ENCODE data around the gene GNAS.

GNAS gene

DNA sequence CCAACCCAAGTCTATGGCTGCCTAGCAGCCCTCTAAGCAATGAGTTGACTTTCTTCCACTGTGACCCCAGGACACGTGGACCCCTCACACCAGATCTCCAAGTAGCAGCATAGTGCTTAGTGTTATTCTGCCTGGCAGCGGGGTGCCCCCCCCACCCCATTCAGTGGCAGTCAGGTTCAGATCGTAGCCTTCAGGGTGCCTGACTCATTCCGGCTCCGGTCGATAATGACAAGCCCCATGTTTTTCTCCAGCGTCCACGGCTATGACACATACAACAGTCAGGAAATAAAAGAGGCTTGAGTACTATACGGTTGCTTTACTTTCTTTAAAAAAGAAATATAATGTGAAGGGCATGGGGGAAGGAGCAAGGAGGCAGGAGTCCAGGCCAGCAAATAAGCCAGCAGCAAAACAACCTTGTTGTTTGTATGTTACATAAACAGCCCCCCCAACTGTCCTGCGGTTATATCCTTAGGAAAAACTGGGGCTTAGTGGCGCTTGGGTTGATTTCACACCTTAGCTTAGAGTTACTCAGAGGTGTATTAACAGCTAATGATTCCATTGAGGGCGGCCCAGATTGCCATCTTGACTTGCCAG lies 23.1 kb downstream of the GNAS start:
- H3K4me3 ChIP-seq (ENCODE audit: low read depth, low read length), result no peak overlapping the region
- TF ChIP-seq, protein P1, sequence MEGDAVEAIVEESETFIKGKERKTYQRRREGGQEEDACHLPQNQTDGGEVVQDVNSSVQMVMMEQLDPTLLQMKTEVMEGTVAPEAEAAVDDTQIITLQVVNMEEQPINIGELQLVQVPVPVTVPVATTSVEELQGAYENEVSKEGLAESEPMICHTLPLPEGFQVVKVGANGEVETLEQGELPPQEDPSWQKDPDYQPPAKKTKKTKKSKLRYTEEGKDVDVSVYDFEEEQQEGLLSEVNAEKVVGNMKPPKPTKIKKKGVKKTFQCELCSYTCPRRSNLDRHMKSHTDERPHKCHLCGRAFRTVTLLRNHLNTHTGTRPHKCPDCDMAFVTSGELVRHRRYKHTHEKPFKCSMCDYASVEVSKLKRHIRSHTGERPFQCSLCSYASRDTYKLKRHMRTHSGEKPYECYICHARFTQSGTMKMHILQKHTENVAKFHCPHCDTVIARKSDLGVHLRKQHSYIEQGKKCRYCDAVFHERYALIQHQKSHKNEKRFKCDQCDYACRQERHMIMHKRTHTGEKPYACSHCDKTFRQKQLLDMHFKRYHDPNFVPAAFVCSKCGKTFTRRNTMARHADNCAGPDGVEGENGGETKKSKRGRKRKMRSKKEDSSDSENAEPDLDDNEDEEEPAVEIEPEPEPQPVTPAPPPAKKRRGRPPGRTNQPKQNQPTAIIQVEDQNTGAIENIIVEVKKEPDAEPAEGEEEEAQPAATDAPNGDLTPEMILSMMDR (IDR thresholded peaks at IDR 0.05; ENCODE audit: borderline replicate concordance, insufficient read depth, low read depth, low read length), result no peak

DNA sequence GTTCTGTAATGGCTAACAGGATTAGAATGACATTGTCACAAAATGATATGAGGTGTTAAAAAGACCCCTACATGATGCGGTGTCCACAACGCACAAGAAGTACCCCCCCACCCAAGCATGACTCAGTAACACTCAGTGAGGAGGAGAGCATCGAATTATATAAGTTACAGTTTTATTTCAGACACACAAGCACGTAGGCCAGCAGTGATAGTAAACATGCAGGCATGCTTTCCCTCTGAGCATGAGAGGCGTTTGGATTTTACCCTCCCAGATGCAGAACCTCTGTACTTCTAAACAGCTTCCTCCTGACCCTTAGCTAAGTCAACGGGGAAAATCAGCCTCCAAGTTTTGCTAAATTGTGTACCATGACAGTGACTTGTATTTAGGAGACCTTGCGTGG lies 23.9 kb downstream of the GNAS start:
- TF ChIP-seq, protein P1 (IDR thresholded peaks at IDR 0.05; ENCODE audit: borderline replicate concordance, insufficient read depth, low read depth, low read length), result no peak

DNA sequence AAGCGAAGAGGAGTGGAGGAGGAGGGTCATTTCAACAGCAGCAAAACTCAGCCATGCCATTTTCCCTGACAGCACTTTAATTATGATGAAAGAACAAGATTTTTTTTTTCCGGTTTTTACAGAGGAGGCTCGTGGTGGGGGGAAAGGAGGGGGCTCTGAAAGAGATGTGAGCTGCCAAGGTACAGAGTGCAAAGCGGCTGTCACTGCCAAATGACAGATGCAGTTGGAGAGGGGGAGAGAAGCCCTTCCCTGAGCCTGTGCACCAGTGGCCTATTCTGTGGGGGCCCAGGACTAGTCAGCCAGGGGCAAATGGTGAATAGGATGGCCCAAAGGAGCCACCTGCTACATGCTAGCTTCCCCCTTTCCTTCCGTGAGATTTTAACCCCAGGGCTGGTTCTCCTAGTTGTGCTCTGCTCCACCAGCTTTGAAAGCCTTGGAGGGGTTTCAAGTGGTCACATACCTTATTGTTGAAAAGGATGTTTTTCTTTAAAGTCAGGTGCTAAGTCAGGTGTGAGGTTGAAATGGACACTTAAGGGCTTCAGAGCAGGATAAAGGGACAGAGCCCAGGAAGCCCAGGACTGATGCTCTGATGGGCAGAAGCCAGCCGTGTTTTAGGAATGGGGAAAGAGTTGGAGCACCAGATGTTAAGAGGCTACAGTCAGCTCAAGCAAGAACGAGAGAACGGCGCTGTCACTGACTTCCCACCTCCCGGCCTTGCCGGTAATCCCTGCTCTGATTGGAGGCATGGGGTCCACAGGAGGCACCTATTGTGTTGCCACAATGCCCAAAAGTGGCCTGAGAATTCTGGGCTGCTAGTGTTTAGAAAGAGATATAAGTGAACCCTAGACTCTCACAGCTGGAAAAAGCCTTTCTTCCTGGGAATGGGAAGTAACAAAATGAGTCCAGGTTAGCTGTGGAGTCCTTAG lies 24.8 kb downstream of the GNAS start:
- no peak overlapping the region for H3K4me3 ChIP-seq (ENCODE audit: low read depth, low read length)
- TF ChIP-seq, protein P1 (IDR thresholded peaks at IDR 0.05; ENCODE audit: borderline replicate concordance, insufficient read depth, low read depth, low read length), result no peak

More for the DNA sequence above, 23.9 kb downstream of the GNAS start:
- H3K4me3 ChIP-seq (ENCODE audit: low read depth, low read length), result no peak overlapping the region

DNA sequence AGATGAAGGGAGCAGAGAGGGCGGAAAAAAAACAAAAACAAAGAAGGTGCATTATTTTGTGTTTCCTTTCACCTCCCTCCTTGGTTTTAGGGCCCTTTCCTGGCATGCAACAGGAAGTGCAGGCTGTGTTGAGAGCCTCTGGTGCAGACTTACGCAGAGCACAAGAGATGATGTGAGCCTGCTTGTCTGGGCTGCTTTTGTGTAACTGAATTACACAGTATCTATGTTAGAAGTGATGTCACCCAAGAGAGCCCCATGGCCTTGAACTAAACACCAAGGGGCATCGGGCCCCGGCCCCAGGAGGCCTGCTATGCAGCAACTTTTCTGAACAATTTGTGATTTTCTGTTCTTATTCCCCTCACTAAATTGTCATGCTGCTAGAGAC lies 25.5 kb downstream of the GNAS start:
- H3K4me3 ChIP-seq (ENCODE audit: low read depth, low read length), result no peak overlapping the region
- TF ChIP-seq, protein P1 (IDR thresholded peaks at IDR 0.05; ENCODE audit: borderline replicate concordance, insufficient read depth, low read depth, low read length), result no peak

DNA sequence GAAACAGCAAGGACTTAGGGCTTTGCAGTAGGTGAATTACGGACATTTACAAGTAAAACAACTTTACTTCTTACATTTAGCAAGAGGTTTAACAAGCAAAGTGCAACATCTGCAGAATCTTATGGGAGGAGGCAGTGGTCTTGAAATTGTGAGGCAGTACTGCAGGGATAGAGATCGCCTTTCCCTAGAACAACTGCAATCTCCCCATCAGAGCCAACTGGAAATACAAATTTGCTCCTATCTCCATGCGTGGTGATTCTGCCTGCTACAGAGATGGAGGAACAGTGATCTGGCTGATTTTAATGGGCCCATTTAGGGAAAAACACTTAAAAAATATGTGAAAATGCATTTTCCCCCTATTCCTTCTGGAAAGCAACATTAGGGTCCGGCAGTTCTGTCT lies 25.9 kb downstream of the GNAS start:
- no peak overlapping the region for H3K4me3 ChIP-seq (ENCODE audit: low read depth, low read length)
- TF ChIP-seq, protein P1 (IDR thresholded peaks at IDR 0.05; ENCODE audit: borderline replicate concordance, insufficient read depth, low read depth, low read length), result no peak

DNA sequence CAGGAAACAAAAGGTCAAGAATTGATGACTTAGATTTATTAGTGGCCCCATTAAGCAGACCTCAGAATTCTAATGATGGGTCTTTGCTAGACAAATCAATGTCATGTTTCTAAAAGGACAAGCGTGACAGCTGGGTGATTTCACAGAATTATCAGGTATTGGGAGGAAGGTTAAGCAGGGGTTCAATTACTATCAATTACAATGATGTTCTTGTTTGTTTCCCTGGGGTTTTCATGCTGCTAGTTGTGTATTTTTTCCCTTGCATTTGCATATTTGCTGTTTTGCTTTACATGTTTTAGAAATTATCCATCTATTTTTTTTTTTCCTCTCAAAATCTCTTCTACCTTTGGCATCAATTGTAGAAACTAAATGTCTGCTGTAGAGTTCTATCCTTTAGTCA lies 27.9 kb downstream of the GNAS start:
- no peak overlapping the region for H3K4me3 ChIP-seq (ENCODE audit: low read depth, low read length)
- TF ChIP-seq, protein P1 (IDR thresholded peaks at IDR 0.05; ENCODE audit: borderline replicate concordance, insufficient read depth, low read depth, low read length), result no peak

Measured in GM12875 (cell line).